ENCODE measurements around the gene UGT1A1.
A peak's percentile ranks its signal among the peaks of the same experiment; 100 is the strongest.
"Not testable (repeated sequence)": the region's sequence is repeated elsewhere in the genome, so short reads cannot be mapped to it uniquely, and the experiment has no call there.

UGT1A1 gene

DNA sequence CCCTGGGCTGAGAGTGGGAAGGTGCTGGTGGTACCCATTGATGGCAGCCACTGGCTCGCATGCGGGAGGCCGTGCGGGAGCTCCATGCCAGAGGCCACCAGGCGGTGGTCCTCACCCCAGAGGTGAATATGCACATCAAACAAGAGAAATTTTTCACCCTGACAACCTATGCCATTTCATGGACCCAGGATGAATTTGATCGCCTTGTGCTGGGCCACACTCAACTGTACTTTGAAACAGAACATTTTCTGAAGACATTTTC, 12.9 kb upstream of the UGT1A1 start:
- H3K27ac ChIP-seq: peak overlapping the region; percentile 77; the same call in 1 of the 2 replicates

DNA sequence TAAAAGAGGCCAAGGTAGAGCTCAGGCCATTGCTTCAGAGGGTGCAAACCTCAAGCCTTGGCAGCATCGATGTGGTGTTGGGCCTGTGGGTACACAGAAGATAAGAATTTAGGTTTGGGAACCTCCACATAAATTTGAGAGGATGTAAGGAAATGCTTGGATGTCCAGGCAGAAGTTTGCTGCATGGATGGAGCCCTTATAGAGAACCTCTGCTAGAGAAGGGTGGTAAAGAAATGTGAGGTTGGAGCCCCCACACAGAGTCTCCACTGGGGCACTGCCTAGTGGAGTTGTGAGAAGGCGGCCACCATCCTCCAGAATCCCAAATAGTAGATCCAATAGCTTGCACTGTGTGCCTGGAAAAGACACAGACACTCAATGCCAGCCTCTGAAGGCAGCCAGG, 9.4 kb upstream of the UGT1A1 start:
- H3K27ac ChIP-seq: not testable (repeated sequence)

More for the DNA sequence above, 12.9 kb upstream of the UGT1A1 start:
- TF ChIP-seq, protein P1, sequence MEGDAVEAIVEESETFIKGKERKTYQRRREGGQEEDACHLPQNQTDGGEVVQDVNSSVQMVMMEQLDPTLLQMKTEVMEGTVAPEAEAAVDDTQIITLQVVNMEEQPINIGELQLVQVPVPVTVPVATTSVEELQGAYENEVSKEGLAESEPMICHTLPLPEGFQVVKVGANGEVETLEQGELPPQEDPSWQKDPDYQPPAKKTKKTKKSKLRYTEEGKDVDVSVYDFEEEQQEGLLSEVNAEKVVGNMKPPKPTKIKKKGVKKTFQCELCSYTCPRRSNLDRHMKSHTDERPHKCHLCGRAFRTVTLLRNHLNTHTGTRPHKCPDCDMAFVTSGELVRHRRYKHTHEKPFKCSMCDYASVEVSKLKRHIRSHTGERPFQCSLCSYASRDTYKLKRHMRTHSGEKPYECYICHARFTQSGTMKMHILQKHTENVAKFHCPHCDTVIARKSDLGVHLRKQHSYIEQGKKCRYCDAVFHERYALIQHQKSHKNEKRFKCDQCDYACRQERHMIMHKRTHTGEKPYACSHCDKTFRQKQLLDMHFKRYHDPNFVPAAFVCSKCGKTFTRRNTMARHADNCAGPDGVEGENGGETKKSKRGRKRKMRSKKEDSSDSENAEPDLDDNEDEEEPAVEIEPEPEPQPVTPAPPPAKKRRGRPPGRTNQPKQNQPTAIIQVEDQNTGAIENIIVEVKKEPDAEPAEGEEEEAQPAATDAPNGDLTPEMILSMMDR (IDR thresholded peaks at IDR 0.05): no peak
- no peak for TF ChIP-seq ZFX (IDR thresholded peaks at IDR 0.05; ENCODE audit: borderline replicate concordance)

DNA sequence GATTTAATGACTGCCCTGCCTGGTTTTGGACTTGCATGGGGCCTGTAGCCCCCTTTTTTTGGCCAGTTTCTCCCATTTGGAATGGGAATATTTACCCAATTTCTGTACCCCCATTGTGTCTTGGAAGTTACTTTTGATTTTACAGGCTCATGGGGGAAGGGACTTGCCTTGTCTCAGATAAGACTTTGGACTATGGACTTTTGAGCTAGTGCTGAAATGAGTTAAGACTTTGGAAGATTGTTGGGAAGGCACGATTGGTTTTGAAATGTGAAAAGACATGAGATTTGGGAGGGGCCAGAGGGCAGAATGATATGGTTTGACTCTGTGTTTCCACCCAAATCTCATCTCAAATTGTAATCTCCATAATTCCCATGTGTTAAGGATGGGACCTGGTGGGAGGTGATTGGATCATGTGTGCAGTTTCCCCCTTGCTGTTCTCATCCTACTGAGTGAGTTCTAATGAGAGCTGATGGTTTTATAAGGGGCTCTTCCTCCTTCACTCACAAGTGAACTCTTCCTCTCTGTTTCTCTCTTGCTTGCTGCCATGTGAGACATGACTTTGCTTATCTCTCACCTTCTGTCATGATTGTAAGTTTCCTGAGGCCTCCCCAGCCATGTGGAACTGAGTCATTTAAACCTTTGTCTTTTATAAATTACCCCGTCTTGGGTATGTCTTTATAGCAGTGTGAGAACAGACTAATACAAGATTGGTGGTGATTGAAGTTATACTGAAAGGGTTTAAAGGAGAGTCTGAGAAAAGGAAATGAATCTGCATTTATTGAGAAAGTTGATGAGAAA, 8.7 kb upstream of the UGT1A1 start:
- H3K27ac ChIP-seq: not testable (repeated sequence)

DNA sequence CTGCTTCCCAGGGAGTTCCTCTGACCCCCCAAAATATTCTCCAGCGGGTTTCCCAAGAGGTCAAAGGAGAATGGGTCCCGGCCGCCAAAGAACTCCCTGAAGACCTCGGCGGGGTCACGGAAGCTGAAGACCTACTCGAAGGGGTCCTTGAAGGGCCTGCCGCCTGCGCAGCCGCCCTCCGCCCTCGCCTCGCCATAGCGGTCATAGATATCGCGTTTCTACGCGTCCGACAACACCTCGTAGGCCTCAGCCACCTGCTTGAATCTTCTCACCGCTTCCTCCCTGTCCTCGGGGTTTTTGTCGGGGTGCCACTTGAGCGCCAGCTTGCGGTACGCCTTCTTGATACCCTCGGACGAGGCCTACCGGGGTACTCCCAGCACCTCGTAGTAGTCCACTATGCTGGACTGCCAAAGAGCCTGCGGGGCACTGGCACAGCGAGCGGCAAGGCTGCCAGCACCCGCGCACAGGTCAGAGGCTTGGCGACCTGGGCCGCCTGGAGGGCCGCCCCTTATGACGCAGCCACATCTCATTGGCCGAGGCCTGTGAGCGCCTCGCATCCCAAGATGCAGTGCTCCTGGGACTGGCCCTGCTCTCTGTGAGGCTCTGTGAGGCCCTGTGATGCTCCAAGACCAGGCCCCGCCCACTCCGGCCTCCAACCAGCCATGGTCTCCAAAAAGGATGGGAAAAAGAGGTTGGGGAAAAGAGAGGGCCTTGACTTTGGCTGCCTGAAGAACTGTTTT, 5.0 kb upstream of the UGT1A1 start:
- no peak for TF ChIP-seq ZFX (IDR thresholded peaks at IDR 0.05; ENCODE audit: borderline replicate concordance)
- TF ChIP-seq, protein P1 (IDR thresholded peaks at IDR 0.05): no peak
- no peak overlapping the region for H3K27ac ChIP-seq

DNA sequence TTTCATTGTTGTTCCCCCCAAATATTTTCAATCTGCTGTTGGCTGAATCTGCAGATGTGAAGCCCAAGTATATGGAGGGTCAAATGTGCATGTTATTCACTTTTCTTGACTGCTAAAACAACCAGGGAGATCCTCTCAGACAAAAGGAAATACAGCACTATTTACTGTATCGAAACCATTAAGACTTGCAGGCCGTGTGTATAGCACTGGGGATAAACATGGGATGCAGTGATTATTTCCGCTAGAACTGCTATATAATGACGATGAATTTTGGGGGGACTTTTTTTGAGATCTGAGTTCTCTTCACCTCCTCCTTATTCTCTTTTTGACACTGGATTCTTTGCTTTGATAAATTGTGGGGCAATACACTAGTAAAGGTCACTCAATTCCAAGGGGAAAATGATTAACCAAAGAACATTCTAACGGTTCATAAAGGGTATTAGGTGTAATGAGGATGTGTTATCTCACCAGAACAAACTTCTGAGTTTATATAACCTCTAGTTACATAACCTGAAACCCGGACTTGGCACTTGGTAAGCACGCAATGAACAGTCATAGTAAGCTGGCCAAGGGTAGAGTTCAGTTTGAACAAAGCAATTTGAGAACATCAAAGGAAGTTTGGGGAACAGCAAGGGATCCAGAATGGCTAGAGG, 3.5 kb upstream of the UGT1A1 start:
- H3K27ac ChIP-seq: peak overlapping the region; percentile 42; the same call in 1 of the 2 replicates

DNA sequence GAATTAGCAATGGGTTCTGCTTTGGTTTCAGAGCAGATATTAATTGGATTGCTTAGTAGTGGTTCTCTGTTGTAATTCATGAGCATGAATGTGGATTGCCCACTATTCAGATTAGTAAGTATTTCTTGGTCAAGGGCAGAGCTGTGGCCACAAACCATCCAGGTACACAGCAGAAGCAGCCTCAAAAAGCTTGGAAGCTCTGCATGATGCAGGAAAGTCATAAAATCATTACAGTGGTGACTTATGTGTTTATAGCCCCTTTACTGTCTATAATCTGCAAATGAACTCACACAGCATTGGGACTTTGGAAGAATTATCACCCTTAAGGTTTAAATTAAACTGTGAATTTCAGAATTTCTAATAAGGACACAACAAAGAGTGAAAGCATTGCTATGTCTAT, 1.9 kb upstream of the UGT1A1 start:
- peak overlapping the region; percentile 22; the same call in 1 of the 2 replicates for H3K27ac ChIP-seq
- TF ChIP-seq, protein P1 (IDR thresholded peaks at IDR 0.05): no peak
- TF ChIP-seq ZFX (IDR thresholded peaks at IDR 0.05; ENCODE audit: borderline replicate concordance): no peak

More for the DNA sequence above, 3.5 kb upstream of the UGT1A1 start:
- TF ChIP-seq ZFX (IDR thresholded peaks at IDR 0.05; ENCODE audit: borderline replicate concordance): no peak
- TF ChIP-seq, protein P1 (IDR thresholded peaks at IDR 0.05): no peak

DNA sequence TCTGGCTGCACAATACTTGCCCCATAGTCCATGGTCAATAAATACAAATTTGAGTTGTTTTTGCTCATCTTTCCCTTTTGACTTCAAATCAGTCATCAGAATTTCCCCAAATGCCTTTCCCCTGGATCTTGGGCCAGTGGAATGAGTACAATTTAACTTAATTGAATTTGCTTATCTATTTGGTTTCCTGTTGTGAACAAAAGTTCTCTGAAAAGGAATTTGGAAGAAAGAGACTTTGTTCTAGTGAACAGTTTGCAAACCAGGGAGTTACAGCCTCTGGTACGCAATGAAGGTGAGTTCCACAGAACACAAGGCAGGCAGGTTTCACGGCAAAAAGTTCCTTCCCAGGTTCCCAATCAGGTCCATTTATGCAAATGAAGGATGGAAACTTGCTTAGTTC, 1.2 kb upstream of the UGT1A1 start:
- TF ChIP-seq, protein P1 (IDR thresholded peaks at IDR 0.05): no peak
- TF ChIP-seq ZFX (IDR thresholded peaks at IDR 0.05; ENCODE audit: borderline replicate concordance): no peak
- peak overlapping the region; percentile 70 for H3K27ac ChIP-seq
